Keratinocyte (primary cell): ENCODE measurements around the gene SERPINA5. TPM values are rescaled to one million over a fixed set of nuclear protein-coding genes. Genes with fewer than 3 reads are reported as not detected.

Source experiments
- DNase-seq: peaks from one replicate; pipeline ENCODE4 v3.0.0-alpha.2; 2011; ENCODE audit warnings: low read depth, missing footprints, low spot score
- FAIRE-seq: peaks from 2 replicates; lab custom pipeline; 2011; peaks lifted over from hg19 to GRCh38; lab: Jason Lieb, UNC
- H2AFZ ChIP-seq: 2 replicates; pipeline ENCODE4 v1.6.0; 2012; ENCODE audit warnings: low read length, control low read depth, inconsistent platforms; ENCODE audit not compliant: control insufficient read depth
- H3K27ac ChIP-seq: 2 replicates; pipeline ENCODE4 v1.5.1; 2011; ENCODE audit warnings: low read length; ENCODE audit not compliant: control insufficient read depth, insufficient read depth
- H3K27me3 ChIP-seq: 3 replicates; pipeline ENCODE4 v1.6.0; 2011; ENCODE audit warnings: low read length; ENCODE audit not compliant: control insufficient read depth, insufficient read depth; ENCODE audit errors: extremely low read depth
- H3K36me3 ChIP-seq, 2 experiments: 2 replicates in 1 of 2; 3 replicates in 1 of 2; pipeline ENCODE4 v1.5.1; 2011; ENCODE audit warnings: low read length in 2 of 2, mild to moderate bottlenecking in 1 of 2; ENCODE audit not compliant: control insufficient read depth in 2 of 2, insufficient read depth in 2 of 2; ENCODE audit errors: extremely low read depth in 1 of 2
- H3K4me1 ChIP-seq: 3 replicates; pipeline ENCODE4 v1.5.1; 2011; ENCODE audit warnings: low read length; ENCODE audit not compliant: control insufficient read depth, insufficient read depth; ENCODE audit errors: extremely low read depth
- H3K4me2 ChIP-seq: 3 replicates; pipeline ENCODE4 v1.6.0; 2011; ENCODE audit warnings: low read depth, low read length; ENCODE audit not compliant: control insufficient read depth, insufficient read depth; ENCODE audit errors: extremely low read depth
- H3K4me3 ChIP-seq, 3 experiments: fragments of 200-600 bp in 1 of 3; sonication (generic) in 1 of 3; 2 replicates in 2 of 3; 3 replicates in 1 of 3; pipeline ENCODE4 v1.5.1; 2011 to 2016; ENCODE audit warnings: low read length in 3 of 3, mild to moderate bottlenecking in 3 of 3, control low read depth in 2 of 3, inconsistent platforms in 1 of 3, low read depth in 1 of 3, mixed read lengths in 1 of 3, mixed run types in 1 of 3, moderate library complexity in 1 of 3; ENCODE audit not compliant: control insufficient read depth in 2 of 3, insufficient read depth in 2 of 3; ENCODE audit errors: extremely low read depth in 1 of 3
- H3K79me2 ChIP-seq: 2 replicates; pipeline ENCODE4 v1.6.0; 2012; ENCODE audit warnings: low read length; ENCODE audit not compliant: control insufficient read depth, insufficient read depth
- H3K9ac ChIP-seq: 3 replicates; pipeline ENCODE4 v1.6.0; 2011; ENCODE audit warnings: low read length; ENCODE audit not compliant: control insufficient read depth, insufficient read depth; ENCODE audit errors: extremely low read depth
- H3K9me1 ChIP-seq: 3 replicates; pipeline ENCODE4 v1.6.0; 2011; ENCODE audit warnings: low read length; ENCODE audit not compliant: control insufficient read depth, insufficient read depth; ENCODE audit errors: extremely low read depth
- H3K9me3 ChIP-seq: 2 replicates; pipeline ENCODE4 v1.5.1; 2012; ENCODE audit warnings: low read depth, low read length; ENCODE audit not compliant: control insufficient read depth
- H4K20me1 ChIP-seq: 3 replicates; pipeline ENCODE4 v1.6.0; 2011; ENCODE audit warnings: low read length; ENCODE audit not compliant: control insufficient read depth, insufficient read depth; ENCODE audit errors: extremely low read depth
- CTCF ChIP-seq, 3 experiments: IDR thresholded peaks in 1 of 3; conservative IDR thresholded peaks in 1 of 3; optimal IDR thresholded peaks in 1 of 3; 2 replicates in 2 of 3; 3 replicates in 1 of 3; pipeline versions ENCODE3 to v1.5.1; 2011; ENCODE audit warnings: low read length in 3 of 3, mild to moderate bottlenecking in 3 of 3, moderate library complexity in 2 of 3, control low read depth in 1 of 3, inconsistent platforms in 1 of 3; ENCODE audit not compliant: insufficient read depth in 2 of 3; ENCODE audit errors: extremely low read depth in 1 of 3
- EZH2 ChIP-seq: IDR thresholded peaks from one replicate; pipeline ENCODE4 v1.6.1; 2012; ENCODE audit warnings: inconsistent platforms, mild to moderate bottlenecking, low read length, moderate library complexity
- dilution Hi-C: fragments of 300-500 bp; cut with MboI; formaldehyde crosslinking; loops from one replicate; pipeline ENCODE4 v1.7.0; 2020; ENCODE audit warnings: low sequenced_read_pairs; ENCODE audit not compliant: extremely low pct_ligation_motif_present
- polyA plus RNA-seq, 5 experiments: library from polyadenylated mRNA; depleted of rRNA in 3 of 5; stranded (reverse) in 3 of 5; stranded (forward) in 1 of 5; unstranded in 1 of 5; fragments of >200 nt; gene quantifications; 1 replicate in 1 of 5; 2 replicates in 3 of 5; 3 replicates in 1 of 5; pipeline versions ENCODE4 v1.2.1 to v1.2.3, GENCODE V29; 2011 to 2012; ENCODE audit warnings: missing spikeins in 2 of 5, low read depth in 1 of 5, low replicate concordance in 1 of 5

Gene SERPINA5
- polyA plus RNA-seq, 1 donor (not counting 4 experiments of a cell fraction or from before 2014, with no cell fraction given), result not detected

GRCh38 chr14:94592457-94592856, 11.2 kb downstream of the SERPINA5 start:
- Histone ChIP-seq H3K4me1 (no peaks in the 10 kb centered on the region), H3K9me1 (no peaks in the 10 kb centered on the region), H2AFZ (no peak overlapping the region), H3K4me3 (no peak overlapping the region), H3K4me2 (no peak overlapping the region), H3K79me2 (no peaks in the 10 kb centered on the region), H3K27me3 (no peaks in the 10 kb centered on the region), H3K27ac (no peak overlapping the region), H3K9me3 (no peaks in the 10 kb centered on the region), H3K9ac (no peak overlapping the region), H3K36me3 (no peaks in the 10 kb centered on the region), H4K20me1 (no peaks in the 10 kb centered on the region)
- TF ChIP-seq EZH2 (no peak), CTCF (optimal IDR thresholded peaks at IDR 0.05 in 1 of 3, IDR thresholded peaks at IDR 0.05 in 1 of 3, conservative IDR thresholded peaks at IDR 0.05 in 1 of 3; ENCODE audit: extremely low read depth in 1 of 3, insufficient read depth in 2 of 3, low read length in 3 of 3) (no peak)
- DNase-seq, result no peak
- no peak for FAIRE-seq
- dilution Hi-C loops, result no loop called here

GRCh38 chr14:94593376-94593748, 12.1 kb downstream of the SERPINA5 start:
- dilution Hi-C loops, result no loop called here
- H4K20me1 ChIP-seq, result no peaks in the 10 kb centered on the region
- no peaks in the 10 kb centered on the region for H3K9me1 ChIP-seq
- FAIRE-seq (no peak), DNase-seq (no peak)
- H3K36me3 ChIP-seq, result no peaks in the 10 kb centered on the region
- H3K4me1 ChIP-seq, result no peaks in the 10 kb centered on the region
- no peak overlapping the region for H3K9ac ChIP-seq
- H3K27me3 ChIP-seq, result no peaks in the 10 kb centered on the region
- no peaks in the 10 kb centered on the region for H3K79me2 ChIP-seq
- no peak overlapping the region for H3K4me3 ChIP-seq
- TF ChIP-seq EZH2, result no peak
- H3K9me3 ChIP-seq, result no peaks in the 10 kb centered on the region
- H3K27ac ChIP-seq, result no peak overlapping the region
- H3K4me2 ChIP-seq, result no peak overlapping the region
- no peak overlapping the region for H2AFZ ChIP-seq

- Histone ChIP-seq H3K4me3 (no peak overlapping the region), H3K9me3 (no peaks in the 10 kb centered on the region), H3K4me2 (no peak overlapping the region), H3K4me1 (peaks cover 5% of the 10 kb centered on the region), H4K20me1 (no peaks in the 10 kb centered on the region), H3K27me3 (no peaks in the 10 kb centered on the region), H3K9me1 (no peaks in the 10 kb centered on the region), H3K9ac (no peak overlapping the region), H3K36me3 (no peaks in the 10 kb centered on the region), H3K27ac (no peak overlapping the region), H2AFZ (no peak overlapping the region), H3K79me2 (no peaks in the 10 kb centered on the region)
- DNase-seq, result no peak
- no peak for TF ChIP-seq EZH2
- TF ChIP-seq CTCF (optimal IDR thresholded peaks at IDR 0.05 in 1 of 3, IDR thresholded peaks at IDR 0.05 in 1 of 3, conservative IDR thresholded peaks at IDR 0.05 in 1 of 3; ENCODE audit: extremely low read depth in 1 of 3, insufficient read depth in 2 of 3, low read length in 3 of 3), result no peak
- dilution Hi-C loops, result no loop called here
- FAIRE-seq, result no peak
Measured at GRCh38 chr14:94593749-94594431, 12.7 kb downstream of the SERPINA5 start.
